ENCODE results near the gene OR52H1.
"Not testable (repeated sequence)": the region's sequence is repeated elsewhere in the genome, so short reads cannot be mapped to it uniquely, and the experiment has no call there.

OR52H1 gene

GRCh38 chr11:5548440-5548839 lies at the start of gene OR52H1:
TSS of gene OR52H1 (minus strand) at chr11:5548540. CDS start at chr11:5545505, 3,035 bp downstream.
- no peak for DNase-seq

GRCh38 chr11:5597953-5598352 lies 49.6 kb upstream of the OR52H1 start:
- no peak for DNase-seq

GRCh38 chr11:5596607-5597201 lies 48.4 kb upstream of the OR52H1 start, which contains the start of gene TRIM6:
TSS of gene TRIM6 (plus strand) at chr11:5596637. CDS start at chr11:5596898, 261 bp downstream.
- no peak for DNase-seq

GRCh38 chr11:5593146-5593545 lies 44.8 kb upstream of the OR52H1 start:
- no peak for DNase-seq

GRCh38 chr11:5592615-5593014 lies 44.3 kb upstream of the OR52H1 start:
- no peak for DNase-seq

- no peak for DNase-seq
Observed at GRCh38 chr11:5591613-5592012, 43.3 kb upstream of the OR52H1 start.

GRCh38 chr11:5589906-5590305 lies 41.6 kb upstream of the OR52H1 start:
- DNase-seq: not testable (repeated sequence)

- not testable (repeated sequence) for DNase-seq
Observed at GRCh38 chr11:5584458-5584857, 36.1 kb upstream of the OR52H1 start.

GRCh38 chr11:5581014-5581413 lies 32.7 kb upstream of the OR52H1 start:
- no peak for DNase-seq

- no peak for DNase-seq
Observed at GRCh38 chr11:5580577-5580976, 32.2 kb upstream of the OR52H1 start, which contains the start of gene OR52B6. TSS of gene OR52B6 (plus strand) at chr11:5580877. CDS start at chr11:5580877, 0 bp downstream.

GRCh38 chr11:5577101-5577500 lies 28.8 kb upstream of the OR52H1 start:
- DNase-seq: no peak

- no peak for DNase-seq
Observed at GRCh38 chr11:5575152-5575551, 26.8 kb upstream of the OR52H1 start.

GRCh38 chr11:5574654-5575053 lies 26.3 kb upstream of the OR52H1 start:
- no peak for DNase-seq

GRCh38 chr11:5564259-5565019 lies 16.1 kb upstream of the OR52H1 start:
- no peak for DNase-seq

- no peak for DNase-seq
Observed at GRCh38 chr11:5557751-5558150, 9.4 kb upstream of the OR52H1 start.

- no peak for DNase-seq
Observed at GRCh38 chr11:5556596-5557188, 8.4 kb upstream of the OR52H1 start.

- DNase-seq: no peak
Observed at GRCh38 chr11:5553343-5553742, 5.0 kb upstream of the OR52H1 start.

- DNase-seq: no peak
Observed at GRCh38 chr11:5550440-5551095, 2.2 kb upstream of the OR52H1 start.

GRCh38 chr11:5547982-5548381 lies 358 bp downstream of the OR52H1 start:
- no peak for DNase-seq

GRCh38 chr11:5546457-5546856 lies 1.9 kb downstream of the OR52H1 start:
- no peak for DNase-seq

- DNase-seq: no peak
Observed at GRCh38 chr11:5541427-5541826, 6.9 kb downstream of the OR52H1 start.

GRCh38 chr11:5536482-5536881 lies 11.9 kb downstream of the OR52H1 start:
- DNase-seq: no peak

GRCh38 chr11:5534046-5534445 lies 14.3 kb downstream of the OR52H1 start:
- DNase-seq: no peak

Data from activated T-cell treated with anti-CD3 and anti-CD28 coated beads, Interleukin-2, amount 50 U/mL, for 1 hour (primary cell).